ENCODE results near the gene RHBDL1. TPM values are rescaled to one million over a fixed set of nuclear protein-coding genes. Genes with fewer than 3 reads are reported as not detected.

Gene RHBDL1
- total RNA-seq, 1 experiment from 2014 or later, result 12.7 TPM

- no peaks in the 10 kb centered on the region for H3K27me3 ChIP-seq (ENCODE audit: insufficient read depth, low read length)
- no peak overlapping the region for H2AFZ ChIP-seq (ENCODE audit: low read depth, low read length, poor library complexity, severe bottlenecking)
- no peak overlapping the region for H3K9ac ChIP-seq (ENCODE audit: low read length)
- intact Hi-C loops (cut with micrococcal nuclease), result no loop called here
- peaks cover 42% of the 10 kb centered on the region for H3K79me2 ChIP-seq (ENCODE audit: insufficient read depth, low read length)
- H3K9me3 ChIP-seq (ENCODE audit: control insufficient read depth in 1 of 2, insufficient read depth in 1 of 2, low read depth in 1 of 2, low read length in 2 of 2), result no peaks in the 10 kb centered on the region
- peaks cover 0 to 26% of the 10 kb centered on the region in 2 experiments; a peak in 2 of 4 replicates for H3K36me3 ChIP-seq (ENCODE audit: control insufficient read depth in 1 of 2, insufficient read depth in 2 of 2, low read length in 2 of 2)
- peaks cover 21 to 59% of the 10 kb centered on the region in 2 experiments for H3K4me1 ChIP-seq (ENCODE audit: control insufficient read depth in 1 of 2, insufficient read depth in 2 of 2, low read length in 2 of 2)
- H4K20me1 ChIP-seq (ENCODE audit: insufficient read depth), result no peaks in the 10 kb centered on the region
- no peak overlapping the region for H3K4me3 ChIP-seq (replicated peaks in 1 of 2; ENCODE audit: low read depth in 1 of 2, low read length in 2 of 2)
- ChIA-PET CTCF (interaction anchor here (0.9 to 1.4 kb wide), 2 partner anchors 9 to 417 kb away, joined by 3 to 6 read pairs; no protein-coding TSS in a partner anchor), POLR2A (no interaction called here), RAD21 (ENCODE audit: low non-redundant PET in 1 of 2, low total read pairs in 2 of 2, uncharacterized antibody in 2 of 2, unreplicated experiment in 2 of 2) (no interaction called here)
- peak overlapping the region; percentile 0; the same call in 1 of the 2 replicates for H3K27ac ChIP-seq (ENCODE audit: low read depth, low read length)
- H3K4me2 ChIP-seq (ENCODE audit: low read length), result 0 out of 2 replicates have a peak overlapping the region, but pooled peaks have one; percentile 97
- DNase-seq (ENCODE audit: low read depth, low spot score), result no peak
- no peak for ATAC-seq
- no peaks in the 10 kb centered on the region for H3K9me2 ChIP-seq (ENCODE audit: insufficient read depth)
- no TSS peak for BruUV-seq (replicated peaks)
- TF ChIP-seq ZFX (IDR thresholded peaks at IDR 0.05) (no peak), YY1 (IDR thresholded peaks at IDR 0.05; ENCODE audit: extremely low read depth, insufficient replicate concordance, low read depth, low read length) (no peak), POLR2A (IDR thresholded peaks at IDR 0.05; ENCODE audit: borderline replicate concordance, extremely low read depth, insufficient read depth, insufficient read length) (no peak), ATF3 (IDR thresholded peaks at IDR 0.05) (no peak), POLR2AphosphoS5 (IDR thresholded peaks at IDR 0.05; ENCODE audit: low read depth, low read length) (no peak), ZNF274 (IDR thresholded peaks at IDR 0.05; ENCODE audit: low read depth, low read length) (no peak), RAD21 (IDR thresholded peaks at IDR 0.05; ENCODE audit: low read depth) (no peak), CEBPB (IDR thresholded peaks at IDR 0.05; ENCODE audit: low read depth) (no peak), CTCF (IDR thresholded peaks at IDR 0.05 in 2 of 3, conservative IDR thresholded peaks at IDR 0.05 in 1 of 3; ENCODE audit: borderline replicate concordance in 1 of 3, insufficient read depth in 1 of 3, low read depth in 2 of 3, low read length in 2 of 3) (no peak), REST (IDR thresholded peaks at IDR 0.05; ENCODE audit: low read depth) (no peak), EGR1 (IDR thresholded peaks at IDR 0.05; ENCODE audit: low read depth) (no peak), CBX3 (IDR thresholded peaks at IDR 0.05; ENCODE audit: low read depth) (no peak), MAX (IDR thresholded peaks at IDR 0.05) (no peak), JUND (IDR thresholded peaks at IDR 0.05) (no peak), EZH2 (IDR thresholded peaks at IDR 0.05) (no peak), TCF7L2 (IDR thresholded peaks at IDR 0.05; ENCODE audit: borderline replicate concordance, extremely low read depth, insufficient read depth, insufficient read length) (no peak)
Observed at GRCh38 chr16:686459-687260, 11.2 kb downstream of the RHBDL1 start.

Data from HCT116 (cell line).